HCT116 (cell line): ENCODE data around the gene CDKAL1.

Experiments
- CEBPB ChIP-seq: IDR thresholded peaks from 2 replicates; pipeline ENCODE4 v1.6.1; 2012; ENCODE audit warnings: low read depth
- EZH2 ChIP-seq: fragments of 200-600 bp; sonication (generic); IDR thresholded peaks from 2 replicates; pipeline ENCODE4 v1.6.1; 2017; ENCODE audit warnings: antibody characterized with exemption, mixed run types
- EZH2phosphoT487 ChIP-seq: fragments of 200-600 bp; IDR thresholded peaks from 2 replicates; pipeline ENCODE4 v1.6.1; 2018; ENCODE audit warnings: antibody characterized with exemption, borderline replicate concordance
- JUND ChIP-seq: IDR thresholded peaks from 2 replicates; pipeline ENCODE4 v1.6.1; 2012
- POLR2A ChIP-seq: IDR thresholded peaks from 2 replicates; pipeline ENCODE4 v1.7.0; 2011; ENCODE audit warnings: borderline replicate concordance; ENCODE audit not compliant: insufficient read depth, insufficient read length; ENCODE audit errors: extremely low read depth
- POLR2AphosphoS5 ChIP-seq: IDR thresholded peaks from 2 replicates; pipeline ENCODE4 v1.6.1; 2011; ENCODE audit warnings: mild to moderate bottlenecking, low read depth, low read length, moderate library complexity
- SIN3A ChIP-seq: IDR thresholded peaks from 2 replicates; pipeline ENCODE4 v1.6.1; 2012; ENCODE audit warnings: low read depth
- YY1 ChIP-seq: IDR thresholded peaks from 2 replicates; pipeline ENCODE4 v1.6.1; 2011; ENCODE audit warnings: low read length, low read depth, moderate library complexity, mild to moderate bottlenecking; ENCODE audit not compliant: insufficient replicate concordance; ENCODE audit errors: extremely low read depth
- TF ChIP-seq, protein P1 (sequence below), 3 experiments: fragments of 200-600 bp in 1 of 3; sonication (generic) in 1 of 3; IDR thresholded peaks in 2 of 3; conservative IDR thresholded peaks in 1 of 3; 2 replicates each; pipeline ENCODE4 v1.5.1; 2012 to 2017; ENCODE audit warnings: low read depth in 2 of 3, low read length in 2 of 3, antibody characterized with exemption in 1 of 3, borderline replicate concordance in 1 of 3, control low read depth in 1 of 3, mild to moderate bottlenecking in 1 of 3, mixed read lengths in 1 of 3, mixed run types in 1 of 3, moderate library complexity in 1 of 3; ENCODE audit not compliant: insufficient read depth in 1 of 3
- TF ChIP-seq, protein P2 (sequence below): IDR thresholded peaks from 2 replicates; pipeline ENCODE4 v1.6.1; 2012
- TF ChIP-seq, protein P3 (sequence below): IDR thresholded peaks from 2 replicates; pipeline ENCODE4 v1.6.1; 2012; ENCODE audit warnings: low read depth

DNA sequence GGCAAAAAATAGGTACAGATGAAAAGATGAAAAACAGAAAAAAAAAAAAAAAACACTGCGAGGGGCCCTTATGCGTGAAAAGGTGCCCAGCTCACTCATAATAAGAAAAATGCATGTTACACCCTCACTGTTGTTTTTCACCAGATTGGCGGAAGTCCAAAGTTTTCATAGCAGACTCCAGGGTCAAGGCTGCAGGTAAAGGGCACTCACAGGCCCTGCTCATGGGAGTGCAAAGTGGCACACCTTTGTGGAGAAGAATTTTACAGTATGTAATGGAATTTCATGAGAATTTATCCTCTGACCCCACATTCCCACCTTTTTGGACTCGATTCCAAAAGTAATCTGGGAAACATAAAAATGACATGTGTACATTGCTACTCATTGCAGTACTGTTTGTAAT is 108.2 kb downstream of the CDKAL1 start:
- TF ChIP-seq, protein P1, sequence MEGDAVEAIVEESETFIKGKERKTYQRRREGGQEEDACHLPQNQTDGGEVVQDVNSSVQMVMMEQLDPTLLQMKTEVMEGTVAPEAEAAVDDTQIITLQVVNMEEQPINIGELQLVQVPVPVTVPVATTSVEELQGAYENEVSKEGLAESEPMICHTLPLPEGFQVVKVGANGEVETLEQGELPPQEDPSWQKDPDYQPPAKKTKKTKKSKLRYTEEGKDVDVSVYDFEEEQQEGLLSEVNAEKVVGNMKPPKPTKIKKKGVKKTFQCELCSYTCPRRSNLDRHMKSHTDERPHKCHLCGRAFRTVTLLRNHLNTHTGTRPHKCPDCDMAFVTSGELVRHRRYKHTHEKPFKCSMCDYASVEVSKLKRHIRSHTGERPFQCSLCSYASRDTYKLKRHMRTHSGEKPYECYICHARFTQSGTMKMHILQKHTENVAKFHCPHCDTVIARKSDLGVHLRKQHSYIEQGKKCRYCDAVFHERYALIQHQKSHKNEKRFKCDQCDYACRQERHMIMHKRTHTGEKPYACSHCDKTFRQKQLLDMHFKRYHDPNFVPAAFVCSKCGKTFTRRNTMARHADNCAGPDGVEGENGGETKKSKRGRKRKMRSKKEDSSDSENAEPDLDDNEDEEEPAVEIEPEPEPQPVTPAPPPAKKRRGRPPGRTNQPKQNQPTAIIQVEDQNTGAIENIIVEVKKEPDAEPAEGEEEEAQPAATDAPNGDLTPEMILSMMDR (IDR thresholded peaks at IDR 0.05 in 2 of 3, conservative IDR thresholded peaks at IDR 0.05 in 1 of 3; ENCODE audit: borderline replicate concordance in 1 of 3, insufficient read depth in 1 of 3, low read depth in 2 of 3, low read length in 2 of 3): no peak
- no peak for TF ChIP-seq EZH2phosphoT487
- TF ChIP-seq, protein P2, sequence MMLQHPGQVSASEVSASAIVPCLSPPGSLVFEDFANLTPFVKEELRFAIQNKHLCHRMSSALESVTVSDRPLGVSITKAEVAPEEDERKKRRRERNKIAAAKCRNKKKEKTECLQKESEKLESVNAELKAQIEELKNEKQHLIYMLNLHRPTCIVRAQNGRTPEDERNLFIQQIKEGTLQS: no peak
- no peak for TF ChIP-seq POLR2AphosphoS5
- TF ChIP-seq EZH2: no peak
- no peak for TF ChIP-seq JUND
- no peak for TF ChIP-seq POLR2A
- TF ChIP-seq CEBPB: no peak
- no peak for TF ChIP-seq SIN3A
- TF ChIP-seq, protein P3, sequence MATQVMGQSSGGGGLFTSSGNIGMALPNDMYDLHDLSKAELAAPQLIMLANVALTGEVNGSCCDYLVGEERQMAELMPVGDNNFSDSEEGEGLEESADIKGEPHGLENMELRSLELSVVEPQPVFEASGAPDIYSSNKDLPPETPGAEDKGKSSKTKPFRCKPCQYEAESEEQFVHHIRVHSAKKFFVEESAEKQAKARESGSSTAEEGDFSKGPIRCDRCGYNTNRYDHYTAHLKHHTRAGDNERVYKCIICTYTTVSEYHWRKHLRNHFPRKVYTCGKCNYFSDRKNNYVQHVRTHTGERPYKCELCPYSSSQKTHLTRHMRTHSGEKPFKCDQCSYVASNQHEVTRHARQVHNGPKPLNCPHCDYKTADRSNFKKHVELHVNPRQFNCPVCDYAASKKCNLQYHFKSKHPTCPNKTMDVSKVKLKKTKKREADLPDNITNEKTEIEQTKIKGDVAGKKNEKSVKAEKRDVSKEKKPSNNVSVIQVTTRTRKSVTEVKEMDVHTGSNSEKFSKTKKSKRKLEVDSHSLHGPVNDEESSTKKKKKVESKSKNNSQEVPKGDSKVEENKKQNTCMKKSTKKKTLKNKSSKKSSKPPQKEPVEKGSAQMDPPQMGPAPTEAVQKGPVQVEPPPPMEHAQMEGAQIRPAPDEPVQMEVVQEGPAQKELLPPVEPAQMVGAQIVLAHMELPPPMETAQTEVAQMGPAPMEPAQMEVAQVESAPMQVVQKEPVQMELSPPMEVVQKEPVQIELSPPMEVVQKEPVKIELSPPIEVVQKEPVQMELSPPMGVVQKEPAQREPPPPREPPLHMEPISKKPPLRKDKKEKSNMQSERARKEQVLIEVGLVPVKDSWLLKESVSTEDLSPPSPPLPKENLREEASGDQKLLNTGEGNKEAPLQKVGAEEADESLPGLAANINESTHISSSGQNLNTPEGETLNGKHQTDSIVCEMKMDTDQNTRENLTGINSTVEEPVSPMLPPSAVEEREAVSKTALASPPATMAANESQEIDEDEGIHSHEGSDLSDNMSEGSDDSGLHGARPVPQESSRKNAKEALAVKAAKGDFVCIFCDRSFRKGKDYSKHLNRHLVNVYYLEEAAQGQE: no peak
- no peak for TF ChIP-seq YY1
